C4-2B (cell line): ENCODE results near the gene CAPRIN1.
"Not testable (repeated sequence)": the region's sequence is repeated elsewhere in the genome, so short reads cannot be mapped to it uniquely, and the experiment has no call there.

Source experiments
- H3K27ac ChIP-seq: fragments of 450-650 bp; 2 replicates; pipeline ENCODE4 v1.5.1; 2017
- ZFX ChIP-seq: fragments of 450-650 bp; IDR thresholded peaks from 2 replicates; pipeline ENCODE4 v1.6.1; 2017
- TF ChIP-seq, protein P1 (sequence below): fragments of 450-650 bp; conservative IDR thresholded peaks from 2 replicates; pipeline ENCODE4 v1.5.1; 2017; ENCODE audit warnings: mild to moderate bottlenecking

Gene CAPRIN1

GRCh38 chr11:34064291-34064690 lies 12.8 kb downstream of the CAPRIN1 start:
- TF ChIP-seq ZFX = no peak
- H3K27ac ChIP-seq = no peak overlapping the region

- H3K27ac ChIP-seq = no peak overlapping the region
Observed at GRCh38 chr11:34065505-34066203, 14.1 kb downstream of the CAPRIN1 start.

DNA sequence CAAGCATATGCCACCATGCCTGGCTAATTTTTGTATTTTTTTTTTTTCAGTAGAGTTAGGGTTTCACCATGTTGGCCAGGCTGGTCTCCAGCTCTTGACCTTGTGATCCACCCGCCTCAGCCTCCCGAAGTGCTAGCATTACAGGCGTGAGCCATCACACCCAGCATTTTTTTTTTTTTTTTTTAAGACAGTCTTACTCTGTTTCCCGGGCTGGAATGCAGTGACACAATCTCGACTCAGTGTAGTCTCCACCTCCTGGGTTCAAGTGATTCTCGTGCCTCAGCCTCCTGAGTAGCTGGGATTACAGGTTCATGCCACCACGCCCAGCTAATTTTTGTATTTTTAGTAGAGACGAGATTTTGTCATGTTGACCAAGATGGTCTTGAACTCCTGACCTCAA lies 15.2 kb downstream of the CAPRIN1 start:
- H3K27ac ChIP-seq = not testable (repeated sequence)

More at GRCh38 chr11:34065505-34066203, 14.1 kb downstream of the CAPRIN1 start:
- TF ChIP-seq ZFX = no peak

DNA sequence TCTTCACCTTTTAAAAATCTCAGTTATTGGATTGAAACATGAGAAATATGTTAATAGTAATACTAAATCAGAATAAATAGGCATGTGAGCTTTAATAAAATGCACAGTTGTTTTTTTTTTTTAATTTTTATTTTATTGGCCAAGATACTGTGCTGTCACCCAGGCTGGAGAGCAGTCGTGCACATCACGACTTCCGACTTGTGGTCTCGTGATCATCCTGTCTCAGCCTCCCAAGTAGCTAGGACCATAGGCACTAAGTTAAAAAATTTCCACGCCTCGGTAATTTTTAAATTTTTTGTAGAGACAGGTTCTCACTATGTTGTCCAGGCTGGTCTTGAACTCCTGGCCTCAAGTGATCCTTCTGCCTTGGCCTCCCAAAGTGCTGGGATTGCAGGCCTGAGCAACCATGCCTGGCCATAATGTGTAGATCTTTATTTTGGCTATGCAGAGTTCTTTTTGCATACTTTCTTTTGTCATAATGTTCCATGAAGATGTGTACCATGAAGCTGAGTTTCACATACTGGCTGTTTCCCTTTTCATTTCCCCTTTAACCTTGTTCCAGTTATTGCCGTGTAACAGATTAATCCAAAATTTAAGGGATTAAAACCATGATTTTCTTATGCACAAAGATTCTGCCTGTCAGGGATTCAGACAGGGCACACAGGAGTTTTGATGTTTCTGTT lies 16.0 kb downstream of the CAPRIN1 start:
- TF ChIP-seq, protein P1, sequence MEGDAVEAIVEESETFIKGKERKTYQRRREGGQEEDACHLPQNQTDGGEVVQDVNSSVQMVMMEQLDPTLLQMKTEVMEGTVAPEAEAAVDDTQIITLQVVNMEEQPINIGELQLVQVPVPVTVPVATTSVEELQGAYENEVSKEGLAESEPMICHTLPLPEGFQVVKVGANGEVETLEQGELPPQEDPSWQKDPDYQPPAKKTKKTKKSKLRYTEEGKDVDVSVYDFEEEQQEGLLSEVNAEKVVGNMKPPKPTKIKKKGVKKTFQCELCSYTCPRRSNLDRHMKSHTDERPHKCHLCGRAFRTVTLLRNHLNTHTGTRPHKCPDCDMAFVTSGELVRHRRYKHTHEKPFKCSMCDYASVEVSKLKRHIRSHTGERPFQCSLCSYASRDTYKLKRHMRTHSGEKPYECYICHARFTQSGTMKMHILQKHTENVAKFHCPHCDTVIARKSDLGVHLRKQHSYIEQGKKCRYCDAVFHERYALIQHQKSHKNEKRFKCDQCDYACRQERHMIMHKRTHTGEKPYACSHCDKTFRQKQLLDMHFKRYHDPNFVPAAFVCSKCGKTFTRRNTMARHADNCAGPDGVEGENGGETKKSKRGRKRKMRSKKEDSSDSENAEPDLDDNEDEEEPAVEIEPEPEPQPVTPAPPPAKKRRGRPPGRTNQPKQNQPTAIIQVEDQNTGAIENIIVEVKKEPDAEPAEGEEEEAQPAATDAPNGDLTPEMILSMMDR = no peak
- no peak for TF ChIP-seq ZFX
- H3K27ac ChIP-seq = no peak overlapping the region

GRCh38 chr11:34068111-34068510 lies 16.6 kb downstream of the CAPRIN1 start:
- TF ChIP-seq, protein P1 = no peak
- no peak for TF ChIP-seq ZFX

DNA sequence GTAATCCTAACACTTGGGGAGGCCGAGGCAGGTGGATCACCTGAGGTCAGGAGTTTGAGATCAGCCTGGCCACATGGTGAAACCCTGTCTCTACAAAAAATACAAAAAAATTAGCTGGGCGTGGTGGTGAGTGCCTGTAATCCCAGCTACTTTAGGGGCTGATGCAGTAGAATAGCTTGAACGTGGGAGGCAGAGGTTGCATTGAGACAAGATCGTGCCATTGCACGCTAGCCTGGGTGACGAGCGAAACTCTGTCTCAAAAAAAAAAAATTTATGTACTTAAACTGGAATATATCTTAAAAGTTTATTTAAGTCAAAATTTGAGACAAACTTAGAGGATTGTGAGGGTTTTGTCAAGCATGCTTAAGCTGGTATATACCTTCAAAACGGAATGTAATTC lies 19.8 kb downstream of the CAPRIN1 start:
- not testable (repeated sequence) for H3K27ac ChIP-seq

More at GRCh38 chr11:34068111-34068510, 16.6 kb downstream of the CAPRIN1 start:
- no peak overlapping the region for H3K27ac ChIP-seq

GRCh38 chr11:34072041-34072440 lies 20.5 kb downstream of the CAPRIN1 start:
- TF ChIP-seq ZFX = no peak
- TF ChIP-seq, protein P1 = no peak
- H3K27ac ChIP-seq = no peak overlapping the region

DNA sequence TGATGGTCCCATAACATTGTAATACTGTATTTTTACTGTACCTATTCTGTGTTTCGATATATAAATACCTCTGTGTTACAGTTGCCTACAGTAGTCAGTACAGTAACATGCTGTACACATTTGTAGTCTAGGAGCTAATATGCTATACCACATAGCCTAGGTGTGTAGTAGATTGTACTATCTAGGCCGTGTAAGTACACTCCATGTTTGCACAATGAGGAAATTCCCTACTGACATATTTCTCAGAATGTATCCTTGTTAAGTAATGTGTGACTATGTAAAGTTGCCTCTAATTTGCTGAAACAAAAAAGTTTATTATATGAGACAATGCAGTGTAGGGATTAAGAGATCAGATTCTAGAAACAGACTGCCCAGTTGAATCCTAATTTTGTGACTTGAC lies 21.3 kb downstream of the CAPRIN1 start:
- no peak for TF ChIP-seq ZFX
- TF ChIP-seq, protein P1 = no peak

DNA sequence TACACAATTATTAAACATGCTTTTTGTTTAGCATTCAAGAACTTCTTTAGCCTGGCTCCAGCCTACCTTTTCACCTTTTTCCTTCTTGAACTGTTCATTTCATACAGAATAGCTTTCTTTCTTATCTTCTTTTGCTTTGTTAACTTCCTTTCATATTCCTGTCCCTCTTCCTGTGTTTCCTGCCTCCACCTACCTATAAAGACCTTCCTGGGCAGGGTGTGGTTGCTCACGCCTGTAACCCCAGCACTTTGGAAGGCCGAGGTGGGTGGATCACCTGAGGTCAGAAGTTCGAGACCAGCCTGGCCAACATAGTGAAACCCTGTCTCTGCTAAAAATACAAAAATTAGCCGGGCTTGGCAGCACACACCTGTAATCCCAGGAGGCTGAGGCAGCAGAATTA lies 22.9 kb downstream of the CAPRIN1 start:
- TF ChIP-seq ZFX = no peak
- TF ChIP-seq, protein P1 = no peak
- no peak overlapping the region for H3K27ac ChIP-seq

More for the DNA sequence above, 21.3 kb downstream of the CAPRIN1 start:
- H3K27ac ChIP-seq = no peak overlapping the region
